SHP77 treated with DMSO at 0.1 percent for 48 hours (cell line): Measurements from ENCODE around the gene RIPPLY3.

Source experiments
- DNase-seq: peaks from one replicate; lab custom pipeline; 2025; lab: John Stamatoyannopoulos, UW

Gene RIPPLY3

GRCh38 chr21:37061926-37062592 is 55.6 kb downstream of the RIPPLY3 start:
- no peak for DNase-seq

- no peak for DNase-seq
Observed at GRCh38 chr21:37062593-37062935, 56.1 kb downstream of the RIPPLY3 start.

GRCh38 chr21:37063433-37063832 is 56.9 kb downstream of the RIPPLY3 start:
- no peak for DNase-seq

GRCh38 chr21:37064841-37065240 is 58.3 kb downstream of the RIPPLY3 start:
- no peak for DNase-seq

GRCh38 chr21:37065561-37066177 is 59.2 kb downstream of the RIPPLY3 start:
- no peak for DNase-seq
